ENCODE results near the gene CEP164. TPM values are rescaled to one million over a fixed set of nuclear protein-coding genes. Genes with fewer than 3 reads are reported as not detected.

Gene CEP164
- total and polyA plus RNA-seq, 2 experiments from 2014 or later = 13.9 to 23.8 TPM

GRCh38 chr11:117408356-117408755 lies 80.7 kb downstream of the CEP164 start:
- Histone ChIP-seq H2AFZ (no peak overlapping the region), H3K4me2 (no peak overlapping the region), H3K79me2 (replicated peaks; ENCODE audit: insufficient read depth) (no peaks in the 10 kb centered on the region), H3F3A (replicated peaks; ENCODE audit: low read depth) (no peaks in the 10 kb centered on the region), H3K4me1 (ENCODE audit: insufficient read depth) (no peaks in the 10 kb centered on the region), H3K27me3 (ENCODE audit: insufficient read depth) (no peaks in the 10 kb centered on the region), H4K20me1 (replicated peaks; ENCODE audit: insufficient read depth) (no peaks in the 10 kb centered on the region), H3K4me3 (no peak overlapping the region), H3K36me3 (ENCODE audit: insufficient read depth) (peaks cover 13% of the 10 kb centered on the region), H3K9me2 (ENCODE audit: insufficient read depth) (no peaks in the 10 kb centered on the region), H3K27ac (ENCODE audit: low read depth) (no peak overlapping the region)
- Mint-ChIP-seq H3K27ac (no peak overlapping the region), H3K4me3 (no peak overlapping the region), H3K9me3 (peaks cover 23% of the 10 kb centered on the region), H3K4me1 (peaks cover 21% of the 10 kb centered on the region), H3K27me3 (ENCODE audit: insufficient read depth, low read depth, poor library complexity) (peaks cover 7% of the 10 kb centered on the region), H3K36me3 (ENCODE audit: low read depth) (peaks cover 59% of the 10 kb centered on the region)
- DNase-seq (ENCODE audit: low spot score) (no peak), ATAC-seq (no peak)
- TF ChIP-seq ZNF331 (CRISPR knock-in tag; IDR thresholded peaks at IDR 0.05; ENCODE audit: low read depth) (no peak), NANOG (IDR thresholded peaks at IDR 0.05; ENCODE audit: borderline replicate concordance) (no peak)
- TF ChIP-seq, protein P1, sequence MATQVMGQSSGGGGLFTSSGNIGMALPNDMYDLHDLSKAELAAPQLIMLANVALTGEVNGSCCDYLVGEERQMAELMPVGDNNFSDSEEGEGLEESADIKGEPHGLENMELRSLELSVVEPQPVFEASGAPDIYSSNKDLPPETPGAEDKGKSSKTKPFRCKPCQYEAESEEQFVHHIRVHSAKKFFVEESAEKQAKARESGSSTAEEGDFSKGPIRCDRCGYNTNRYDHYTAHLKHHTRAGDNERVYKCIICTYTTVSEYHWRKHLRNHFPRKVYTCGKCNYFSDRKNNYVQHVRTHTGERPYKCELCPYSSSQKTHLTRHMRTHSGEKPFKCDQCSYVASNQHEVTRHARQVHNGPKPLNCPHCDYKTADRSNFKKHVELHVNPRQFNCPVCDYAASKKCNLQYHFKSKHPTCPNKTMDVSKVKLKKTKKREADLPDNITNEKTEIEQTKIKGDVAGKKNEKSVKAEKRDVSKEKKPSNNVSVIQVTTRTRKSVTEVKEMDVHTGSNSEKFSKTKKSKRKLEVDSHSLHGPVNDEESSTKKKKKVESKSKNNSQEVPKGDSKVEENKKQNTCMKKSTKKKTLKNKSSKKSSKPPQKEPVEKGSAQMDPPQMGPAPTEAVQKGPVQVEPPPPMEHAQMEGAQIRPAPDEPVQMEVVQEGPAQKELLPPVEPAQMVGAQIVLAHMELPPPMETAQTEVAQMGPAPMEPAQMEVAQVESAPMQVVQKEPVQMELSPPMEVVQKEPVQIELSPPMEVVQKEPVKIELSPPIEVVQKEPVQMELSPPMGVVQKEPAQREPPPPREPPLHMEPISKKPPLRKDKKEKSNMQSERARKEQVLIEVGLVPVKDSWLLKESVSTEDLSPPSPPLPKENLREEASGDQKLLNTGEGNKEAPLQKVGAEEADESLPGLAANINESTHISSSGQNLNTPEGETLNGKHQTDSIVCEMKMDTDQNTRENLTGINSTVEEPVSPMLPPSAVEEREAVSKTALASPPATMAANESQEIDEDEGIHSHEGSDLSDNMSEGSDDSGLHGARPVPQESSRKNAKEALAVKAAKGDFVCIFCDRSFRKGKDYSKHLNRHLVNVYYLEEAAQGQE (IDR thresholded peaks at IDR 0.05; ENCODE audit: unreplicated experiment) = no peak

- Histone ChIP-seq H3K27ac (ENCODE audit: low read depth) (no peak overlapping the region), H4K20me1 (replicated peaks; ENCODE audit: insufficient read depth) (no peaks in the 10 kb centered on the region), H3K9me2 (ENCODE audit: insufficient read depth) (no peaks in the 10 kb centered on the region), H3K36me3 (ENCODE audit: insufficient read depth) (peaks cover 8% of the 10 kb centered on the region), H3K4me3 (no peak overlapping the region), H3K4me1 (ENCODE audit: insufficient read depth) (no peaks in the 10 kb centered on the region), H3F3A (replicated peaks; ENCODE audit: low read depth) (no peaks in the 10 kb centered on the region), H2AFZ (no peak overlapping the region), H3K27me3 (ENCODE audit: insufficient read depth) (no peaks in the 10 kb centered on the region), H3K4me2 (no peak overlapping the region), H3K79me2 (replicated peaks; ENCODE audit: insufficient read depth) (no peaks in the 10 kb centered on the region)
- Mint-ChIP-seq H3K27me3 (ENCODE audit: insufficient read depth, low read depth, poor library complexity) (peaks cover 7% of the 10 kb centered on the region), H3K36me3 (ENCODE audit: low read depth) (peaks cover 48% of the 10 kb centered on the region), H3K4me1 (peaks cover 21% of the 10 kb centered on the region), H3K27ac (no peak overlapping the region), H3K4me3 (no peak overlapping the region), H3K9me3 (peaks cover 22% of the 10 kb centered on the region)
- TF ChIP-seq ZNF331 (CRISPR knock-in tag; IDR thresholded peaks at IDR 0.05; ENCODE audit: low read depth) (no peak), STAT1 (IDR thresholded peaks at IDR 0.05; ENCODE audit: unreplicated experiment) (no peak), POLR2AphosphoS5 (IDR thresholded peaks at IDR 0.05; ENCODE audit: low read depth) (no peak), JUNB (IDR thresholded peaks at IDR 0.05; ENCODE audit: unreplicated experiment) (no peak)
- TF ChIP-seq, protein P2, sequence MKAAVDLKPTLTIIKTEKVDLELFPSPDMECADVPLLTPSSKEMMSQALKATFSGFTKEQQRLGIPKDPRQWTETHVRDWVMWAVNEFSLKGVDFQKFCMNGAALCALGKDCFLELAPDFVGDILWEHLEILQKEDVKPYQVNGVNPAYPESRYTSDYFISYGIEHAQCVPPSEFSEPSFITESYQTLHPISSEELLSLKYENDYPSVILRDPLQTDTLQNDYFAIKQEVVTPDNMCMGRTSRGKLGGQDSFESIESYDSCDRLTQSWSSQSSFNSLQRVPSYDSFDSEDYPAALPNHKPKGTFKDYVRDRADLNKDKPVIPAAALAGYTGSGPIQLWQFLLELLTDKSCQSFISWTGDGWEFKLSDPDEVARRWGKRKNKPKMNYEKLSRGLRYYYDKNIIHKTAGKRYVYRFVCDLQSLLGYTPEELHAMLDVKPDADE (IDR thresholded peaks at IDR 0.05) = no peak
- DNase-seq (ENCODE audit: low spot score) (no peak), ATAC-seq (no peak)
Observed at GRCh38 chr11:117409511-117409910, 81.9 kb downstream of the CEP164 start.
